GM12878 (cell line): Measurements from ENCODE around the gene GRIK1. TPM values are rescaled to one million over a fixed set of nuclear protein-coding genes. Genes with fewer than 3 reads are reported as not detected.

Source experiments
- ATAC-seq: fragments of 200-7000 bp; cut with Tn5 transposase; 3 replicates; pipeline ENCODE4 v1.9.1; 2020; ENCODE audit warnings: mild to moderate bottlenecking, moderate library complexity
- BruUV-seq: library from RNA; stranded (reverse); fragments of 400-500 nt; replicated peaks from 2 replicates; lab custom pipeline; 2021; lab: Mats Ljungman, UMichigan
- CTCF ChIA-PET: fragments of 300-600 bp; sonication (Branson Sonifier 250); formaldehyde crosslinking; extraction: SDS; loops from one replicate; lab custom pipeline; 2021; ENCODE audit warnings: inconsistent platforms; lab: Yijun Ruan, JAX
- POLR2A ChIA-PET: fragments of 350-600 bp; formaldehyde crosslinking; extraction: SDS; loops from one replicate; lab custom pipeline; 2021; ENCODE audit warnings: inconsistent platforms; lab: Charles Lee
- RAD21 ChIA-PET: fragments of 300-600 bp; sonication (Branson Sonifier 250); formaldehyde crosslinking; loops from one replicate; lab custom pipeline; 2023; ENCODE audit warnings: antibody characterized with exemption; ENCODE audit not compliant: unreplicated experiment; lab: Charles Lee
- SMC1A ChIA-PET: fragments of 300-600 bp; sonication (Branson Sonifier 250); formaldehyde crosslinking; loops from one replicate; lab custom pipeline; 2023; ENCODE audit not compliant: unreplicated experiment, uncharacterized antibody; lab: Charles Lee
- DNase-seq: peaks from one replicate; pipeline ENCODE4 v3.0.0-alpha.2; 2011; ENCODE audit warnings: low read depth, low spot score
- FAIRE-seq: peaks from 3 replicates; lab custom pipeline; 2011; peaks lifted over from hg19 to GRCh38; lab: Jason Lieb, UNC
- H2AFZ ChIP-seq: 2 replicates; pipeline ENCODE4 v1.6.0; 2011; ENCODE audit warnings: low read depth, low read length, control low read depth; ENCODE audit not compliant: control insufficient read depth
- H3K27ac ChIP-seq: 2 replicates; pipeline ENCODE4 v1.5.1; 2011; ENCODE audit warnings: control low read depth; ENCODE audit not compliant: control insufficient read depth, insufficient read depth
- H3K27me3 ChIP-seq, 2 experiments: replicated peaks in 1 of 2; 2 replicates each; pipeline versions ENCODE4 v1.6.0 to v1.6.1; 2011; ENCODE audit warnings: low read length in 1 of 2; ENCODE audit not compliant: control insufficient read depth in 2 of 2, insufficient read depth in 2 of 2
- H3K36me3 ChIP-seq, 2 experiments: 2 replicates each; pipeline ENCODE4 v1.5.1; 2011; ENCODE audit warnings: low read length in 1 of 2; ENCODE audit not compliant: control insufficient read depth in 2 of 2, insufficient read depth in 2 of 2
- H3K4me1 ChIP-seq: 2 replicates; pipeline ENCODE4 v1.6.1; 2011; ENCODE audit warnings: mild to moderate bottlenecking, low read length, moderate library complexity, mixed read lengths; ENCODE audit not compliant: control insufficient read depth, insufficient read depth
- H3K4me2 ChIP-seq: 2 replicates; pipeline ENCODE4 v1.6.0; 2011; ENCODE audit warnings: control low read depth; ENCODE audit not compliant: control insufficient read depth, insufficient read depth
- H3K4me3 ChIP-seq: fragments of 200-600 bp; sonication (generic); 2 replicates; pipeline ENCODE4 v1.5.1; 2016
- H3K79me2 ChIP-seq: 2 replicates; pipeline ENCODE4 v1.6.0; 2011; ENCODE audit warnings: low read length; ENCODE audit not compliant: control insufficient read depth, insufficient read depth
- H3K9ac ChIP-seq: 2 replicates; pipeline ENCODE4 v1.8.0; 2011; ENCODE audit warnings: low read length, control low read depth, mixed read lengths; ENCODE audit not compliant: control insufficient read depth, insufficient read depth
- H3K9me3 ChIP-seq: replicated peaks from 3 replicates; pipeline ENCODE4 v1.5.1; 2011; ENCODE audit warnings: mild to moderate bottlenecking, low read length; ENCODE audit not compliant: control insufficient read depth, insufficient read depth
- H4K20me1 ChIP-seq: 2 replicates; pipeline ENCODE4 v1.6.0; 2011; ENCODE audit not compliant: control insufficient read depth, insufficient read depth
- FOXK2 ChIP-seq: fragments of 450-650 bp; IDR thresholded peaks from 2 replicates; pipeline ENCODE4 v1.6.1; 2017; ENCODE audit warnings: mild to moderate bottlenecking, moderate library complexity
- IRF4 ChIP-seq: IDR thresholded peaks from 2 replicates; pipeline ENCODE4 v1.6.1; 2011; ENCODE audit warnings: low read depth, low read length
- WGBS: methylation state at CpG from one replicate; pipeline ENCODE4 v1.1.6; 2016; ENCODE audit warnings: low lambda C conversion rate; ENCODE audit not compliant: insufficient replicate concordance, insufficient coverage; ENCODE audit errors: missing lambda C conversion rate; 5-methylcytosine and 5-hydroxymethylcytosine counted together
- in situ Hi-C: fragments of 300-500 bp; cut with MboI; formaldehyde crosslinking; loops from 9 replicates; pipeline ENCODE4 v1.14.3; 2018; ENCODE audit warnings: mixed read lengths
- intact Hi-C: fragments of 100-400 bp; cut with micrococcal nuclease; formaldehyde crosslinking; loops from one replicate; pipeline ENCODE4 v1.14.2; 2022; ENCODE audit not compliant: unreplicated experiment
- polyA plus RNA-seq, 11 experiments: library from polyadenylated mRNA; depleted of rRNA in 4 of 11; unstranded in 6 of 11; stranded (reverse) in 5 of 11; fragments of >200 nt; fragmentation: Nextera tagmentation in 4 of 11; fragmentation: Illumina TruSeq in 1 of 11; extraction: Ambion mirVana in 4 of 11; extraction: Trizol in 1 of 11; gene quantifications; 1 replicate in 1 of 11; 2 replicates in 10 of 11; pipeline versions ENCODE4 v1.2.1 to v1.2.3, GENCODE V29; 2011 to 2016; ENCODE audit warnings: inconsistent platforms in 2 of 11, missing spikeins in 2 of 11, low read depth in 1 of 11
- total RNA-seq, 4 experiments: library from RNA; depleted of rRNA in 3 of 4; stranded (reverse); fragments of >200 nt in 3 of 4; fragmentation: Illumina TruSeq in 1 of 4; extraction: Trizol in 1 of 4; gene quantifications; 2 replicates each; pipeline versions ENCODE4 v1.2.1 to v1.2.3, GENCODE V29; 2013 to 2021
- TF ChIP-seq, protein P1 (sequence below): fragments of 450-650 bp; IDR thresholded peaks from 2 replicates; pipeline ENCODE4 v1.6.1; 2017; ENCODE audit warnings: low read depth, mild to moderate bottlenecking, moderate library complexity
- TF ChIP-seq, protein P2 (sequence below): fragments of 150-350 bp; IDR thresholded peaks from 2 replicates; pipeline ENCODE4 v1.6.1; 2016; ENCODE audit warnings: low read depth, low read length

GRIK1 gene
- total and polyA plus RNA-seq, 10 of the 15 experiments (the other 5 are each of a cell fraction or from before 2014, with no cell fraction given), result 0.05 to 0.13 (median 0.09) TPM; not detected in 7

DNA sequence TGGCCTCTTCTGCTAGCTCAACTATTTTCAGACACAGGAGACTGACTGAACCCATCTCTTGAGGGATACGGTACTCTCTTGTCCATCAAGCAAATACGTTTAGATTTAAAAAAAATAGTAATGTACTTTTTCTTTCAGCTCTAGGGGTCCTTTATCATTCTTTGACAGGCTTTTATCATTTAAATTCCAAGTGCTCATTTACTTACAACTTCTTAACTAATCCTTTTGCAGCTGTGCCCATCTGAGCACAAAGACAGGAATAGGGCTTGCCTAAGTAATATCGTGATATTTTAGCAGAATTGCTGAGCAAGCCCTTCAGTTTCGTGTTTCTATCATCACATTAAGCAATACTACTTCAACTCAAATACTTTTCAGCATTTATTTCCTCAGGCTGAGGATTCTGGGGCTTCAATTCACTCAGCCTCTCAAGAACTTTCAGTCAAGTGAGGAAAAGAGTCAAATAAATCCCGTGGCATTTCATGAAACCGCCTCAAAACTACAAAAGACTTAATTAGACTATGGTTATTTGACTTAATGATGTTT lies 323.5 kb downstream of the GRIK1 start:
- ATAC-seq (no peak), FAIRE-seq (no peak), DNase-seq (no peak)
- no TSS peak for BruUV-seq
- Histone ChIP-seq H3K4me3 (no peak overlapping the region), H3K27me3 (no peaks in the 10 kb centered on the region), H3K36me3 (no peaks in the 10 kb centered on the region), H4K20me1 (no peaks in the 10 kb centered on the region), H3K9me3 (no peaks in the 10 kb centered on the region), H2AFZ (no peak overlapping the region), H3K4me2 (no peak overlapping the region), H3K9ac (no peak overlapping the region), H3K27ac (no peak overlapping the region), H3K79me2 (no peaks in the 10 kb centered on the region), H3K4me1 (no peaks in the 10 kb centered on the region)
- ChIA-PET SMC1A (no interaction called here), CTCF (no interaction called here), RAD21 (no interaction called here), POLR2A (no interaction called here)
- intact Hi-C loops (no loop called here), in situ Hi-C loops (no loop called here)
- WGBS, result 17% methylated on average over 6 of the region's 6 CpGs
- no peak for TF ChIP-seq IRF4
- TF ChIP-seq, protein P1, sequence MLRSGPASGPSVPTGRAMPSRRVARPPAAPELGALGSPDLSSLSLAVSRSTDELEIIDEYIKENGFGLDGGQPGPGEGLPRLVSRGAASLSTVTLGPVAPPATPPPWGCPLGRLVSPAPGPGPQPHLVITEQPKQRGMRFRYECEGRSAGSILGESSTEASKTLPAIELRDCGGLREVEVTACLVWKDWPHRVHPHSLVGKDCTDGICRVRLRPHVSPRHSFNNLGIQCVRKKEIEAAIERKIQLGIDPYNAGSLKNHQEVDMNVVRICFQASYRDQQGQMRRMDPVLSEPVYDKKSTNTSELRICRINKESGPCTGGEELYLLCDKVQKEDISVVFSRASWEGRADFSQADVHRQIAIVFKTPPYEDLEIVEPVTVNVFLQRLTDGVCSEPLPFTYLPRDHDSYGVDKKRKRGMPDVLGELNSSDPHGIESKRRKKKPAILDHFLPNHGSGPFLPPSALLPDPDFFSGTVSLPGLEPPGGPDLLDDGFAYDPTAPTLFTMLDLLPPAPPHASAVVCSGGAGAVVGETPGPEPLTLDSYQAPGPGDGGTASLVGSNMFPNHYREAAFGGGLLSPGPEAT, result no peak
- TF ChIP-seq, protein P2, sequence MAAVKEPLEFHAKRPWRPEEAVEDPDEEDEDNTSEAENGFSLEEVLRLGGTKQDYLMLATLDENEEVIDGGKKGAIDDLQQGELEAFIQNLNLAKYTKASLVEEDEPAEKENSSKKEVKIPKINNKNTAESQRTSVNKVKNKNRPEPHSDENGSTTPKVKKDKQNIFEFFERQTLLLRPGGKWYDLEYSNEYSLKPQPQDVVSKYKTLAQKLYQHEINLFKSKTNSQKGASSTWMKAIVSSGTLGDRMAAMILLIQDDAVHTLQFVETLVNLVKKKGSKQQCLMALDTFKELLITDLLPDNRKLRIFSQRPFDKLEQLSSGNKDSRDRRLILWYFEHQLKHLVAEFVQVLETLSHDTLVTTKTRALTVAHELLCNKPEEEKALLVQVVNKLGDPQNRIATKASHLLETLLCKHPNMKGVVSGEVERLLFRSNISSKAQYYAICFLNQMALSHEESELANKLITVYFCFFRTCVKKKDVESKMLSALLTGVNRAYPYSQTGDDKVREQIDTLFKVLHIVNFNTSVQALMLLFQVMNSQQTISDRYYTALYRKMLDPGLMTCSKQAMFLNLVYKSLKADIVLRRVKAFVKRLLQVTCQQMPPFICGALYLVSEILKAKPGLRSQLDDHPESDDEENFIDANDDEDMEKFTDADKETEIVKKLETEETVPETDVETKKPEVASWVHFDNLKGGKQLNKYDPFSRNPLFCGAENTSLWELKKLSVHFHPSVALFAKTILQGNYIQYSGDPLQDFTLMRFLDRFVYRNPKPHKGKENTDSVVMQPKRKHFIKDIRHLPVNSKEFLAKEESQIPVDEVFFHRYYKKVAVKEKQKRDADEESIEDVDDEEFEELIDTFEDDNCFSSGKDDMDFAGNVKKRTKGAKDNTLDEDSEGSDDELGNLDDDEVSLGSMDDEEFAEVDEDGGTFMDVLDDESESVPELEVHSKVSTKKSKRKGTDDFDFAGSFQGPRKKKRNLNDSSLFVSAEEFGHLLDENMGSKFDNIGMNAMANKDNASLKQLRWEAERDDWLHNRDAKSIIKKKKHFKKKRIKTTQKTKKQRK, result no peak
- TF ChIP-seq FOXK2, result no peak
